ENCODE measurements around the gene CNPY2. TPM values are rescaled to one million over a fixed set of nuclear protein-coding genes. Genes with fewer than 3 reads are reported as not detected.

Gene CNPY2
- total and polyA plus RNA-seq, 2 of the 13 experiments (the other 11 are each of a cell fraction or from before 2014, with no cell fraction given), result 285 to 356 TPM

DNA sequence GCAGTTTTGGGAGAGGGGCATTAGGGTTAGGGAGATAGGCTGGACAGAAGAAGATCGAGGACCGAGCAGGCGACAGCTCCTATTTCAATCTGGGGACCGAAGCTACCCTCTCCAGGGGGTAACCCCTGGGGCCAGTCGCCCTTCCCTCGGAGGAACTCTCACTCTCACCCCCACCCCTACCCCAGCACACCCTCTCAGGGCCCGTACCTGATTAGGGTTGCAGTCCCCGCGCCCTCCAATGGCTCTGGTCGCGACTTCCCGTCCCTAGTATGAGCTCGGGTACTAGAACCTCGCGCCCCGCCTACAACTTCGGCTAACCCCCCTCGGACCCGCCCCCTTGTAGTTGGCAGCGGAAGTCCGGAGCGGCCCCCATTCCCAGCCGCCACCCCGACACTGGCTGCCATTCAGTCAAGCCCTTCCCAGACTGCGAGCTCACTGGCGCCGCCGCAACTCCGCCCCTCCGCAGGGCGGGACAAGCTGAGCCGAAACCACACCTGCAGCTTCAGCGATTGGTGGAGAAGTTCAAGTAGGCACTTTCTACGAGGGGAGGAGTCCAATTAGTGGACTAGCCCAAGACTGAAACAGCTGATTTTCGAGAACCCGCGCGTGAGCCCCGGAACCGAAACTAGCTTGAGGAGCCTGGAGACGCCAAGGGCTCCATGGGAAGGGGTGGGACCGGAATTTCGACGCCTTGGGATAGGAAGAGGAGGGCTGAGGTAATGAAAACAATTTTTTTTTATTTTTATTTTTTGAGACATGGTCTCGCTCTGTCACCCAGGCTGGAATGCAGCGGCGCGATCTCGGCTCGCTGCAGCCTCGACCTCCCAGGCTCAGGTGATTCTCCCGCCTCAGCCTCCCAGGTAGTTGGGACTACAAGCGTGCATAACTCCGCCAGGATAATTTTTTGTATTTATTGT is 44.3 kb upstream of the CNPY2 start, which contains the start of gene STAT2 (continued):
- TF ChIP-seq JUND (CRISPR knock-in tag; IDR thresholded peaks at IDR 0.05) (no peak), CENPX (CRISPR knock-in tag; IDR thresholded peaks at IDR 0.05) (no peak), ZNF326 (CRISPR knock-in tag; IDR thresholded peaks at IDR 0.05; ENCODE audit: borderline replicate concordance) (no peak), RBFOX2 (IDR thresholded peaks at IDR 0.05; ENCODE audit: low read depth, low read length) (peak; percentile 60), ZNF20 (CRISPR knock-in tag; IDR thresholded peaks at IDR 0.05) (no peak), ZNF614 (CRISPR knock-in tag; IDR thresholded peaks at IDR 0.05; ENCODE audit: borderline replicate concordance) (peak; percentile 44; the same call in 1 of the 2 replicates), SMAD1 (CRISPR knock-in tag; IDR thresholded peaks at IDR 0.05; ENCODE audit: borderline replicate concordance, low read depth) (no peak), RFXAP (CRISPR knock-in tag; IDR thresholded peaks at IDR 0.05; ENCODE audit: borderline replicate concordance) (peak; percentile 58; the same call in 1 of the 2 replicates), ZNF205 (CRISPR knock-in tag; IDR thresholded peaks at IDR 0.05) (no peak), SMC3 (IDR thresholded peaks at IDR 0.05; ENCODE audit: low read length) (no peak), KLF11 (CRISPR knock-in tag; IDR thresholded peaks at IDR 0.05) (peak; percentile 25; the same call in 1 of the 2 replicates), ZNF431 (CRISPR knock-in tag; IDR thresholded peaks at IDR 0.05; ENCODE audit: borderline replicate concordance, low read depth) (no peak), KMT2A (CRISPR knock-in tag; IDR thresholded peaks at IDR 0.05) (peak; percentile 70), HOXA3 (CRISPR knock-in tag; IDR thresholded peaks at IDR 0.05) (peak; percentile 75), MIXL1 (CRISPR knock-in tag; IDR thresholded peaks at IDR 0.05) (peak; percentile 84), ZNF460 (CRISPR knock-in tag; IDR thresholded peaks at IDR 0.05; ENCODE audit: borderline replicate concordance) (no peak), GABPB1 (CRISPR knock-in tag; IDR thresholded peaks at IDR 0.05) (peak; percentile 93), ZNF776 (CRISPR knock-in tag; IDR thresholded peaks at IDR 0.05) (no peak)
- TF ChIP-seq, protein P1, sequence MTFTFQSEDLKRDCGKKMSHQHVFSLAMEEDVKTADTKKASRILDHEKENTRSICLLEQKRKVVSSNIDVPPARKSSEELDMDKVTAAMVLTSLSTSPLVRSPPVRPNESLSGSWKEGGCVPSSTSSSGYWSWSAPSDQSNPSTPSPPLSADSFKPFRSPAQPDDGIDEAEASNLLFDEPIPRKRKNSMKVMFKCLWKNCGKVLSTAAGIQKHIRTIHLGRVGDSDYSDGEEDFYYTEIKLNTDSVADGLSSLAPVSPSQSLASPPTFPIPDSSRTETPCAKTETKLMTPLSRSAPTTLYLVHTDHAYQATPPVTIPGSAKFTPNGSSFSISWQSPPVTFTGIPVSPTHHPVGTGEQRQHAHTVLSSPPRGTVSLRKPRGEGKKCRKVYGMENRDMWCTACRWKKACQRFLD (CRISPR knock-in tag; IDR thresholded peaks at IDR 0.05; ENCODE audit: borderline replicate concordance), result 0 out of 2 replicates have a peak, but pooled peaks have one; percentile 41
- TF ChIP-seq, protein P2, sequence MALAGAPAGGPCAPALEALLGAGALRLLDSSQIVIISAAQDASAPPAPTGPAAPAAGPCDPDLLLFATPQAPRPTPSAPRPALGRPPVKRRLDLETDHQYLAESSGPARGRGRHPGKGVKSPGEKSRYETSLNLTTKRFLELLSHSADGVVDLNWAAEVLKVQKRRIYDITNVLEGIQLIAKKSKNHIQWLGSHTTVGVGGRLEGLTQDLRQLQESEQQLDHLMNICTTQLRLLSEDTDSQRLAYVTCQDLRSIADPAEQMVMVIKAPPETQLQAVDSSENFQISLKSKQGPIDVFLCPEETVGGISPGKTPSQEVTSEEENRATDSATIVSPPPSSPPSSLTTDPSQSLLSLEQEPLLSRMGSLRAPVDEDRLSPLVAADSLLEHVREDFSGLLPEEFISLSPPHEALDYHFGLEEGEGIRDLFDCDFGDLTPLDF (CRISPR knock-in tag; IDR thresholded peaks at IDR 0.05), result peak; percentile 86; the same call in 1 of the 2 replicates
- TF ChIP-seq, protein P3, sequence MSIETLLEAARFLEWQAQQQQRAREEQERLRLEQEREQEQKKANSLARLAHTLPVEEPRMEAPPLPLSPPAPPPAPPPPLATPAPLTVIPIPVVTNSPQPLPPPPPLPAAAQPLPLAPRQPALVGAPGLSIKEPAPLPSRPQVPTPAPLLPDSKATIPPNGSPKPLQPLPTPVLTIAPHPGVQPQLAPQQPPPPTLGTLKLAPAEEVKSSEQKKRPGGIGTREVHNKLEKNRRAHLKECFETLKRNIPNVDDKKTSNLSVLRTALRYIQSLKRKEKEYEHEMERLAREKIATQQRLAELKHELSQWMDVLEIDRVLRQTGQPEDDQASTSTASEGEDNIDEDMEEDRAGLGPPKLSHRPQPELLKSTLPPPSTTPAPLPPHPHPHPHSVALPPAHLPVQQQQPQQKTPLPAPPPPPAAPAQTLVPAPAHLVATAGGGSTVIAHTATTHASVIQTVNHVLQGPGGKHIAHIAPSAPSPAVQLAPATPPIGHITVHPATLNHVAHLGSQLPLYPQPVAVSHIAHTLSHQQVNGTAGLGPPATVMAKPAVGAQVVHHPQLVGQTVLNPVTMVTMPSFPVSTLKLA (IDR thresholded peaks at IDR 0.05), result peak; percentile 37; the same call in 1 of the 2 replicates
- TF ChIP-seq, protein P4, sequence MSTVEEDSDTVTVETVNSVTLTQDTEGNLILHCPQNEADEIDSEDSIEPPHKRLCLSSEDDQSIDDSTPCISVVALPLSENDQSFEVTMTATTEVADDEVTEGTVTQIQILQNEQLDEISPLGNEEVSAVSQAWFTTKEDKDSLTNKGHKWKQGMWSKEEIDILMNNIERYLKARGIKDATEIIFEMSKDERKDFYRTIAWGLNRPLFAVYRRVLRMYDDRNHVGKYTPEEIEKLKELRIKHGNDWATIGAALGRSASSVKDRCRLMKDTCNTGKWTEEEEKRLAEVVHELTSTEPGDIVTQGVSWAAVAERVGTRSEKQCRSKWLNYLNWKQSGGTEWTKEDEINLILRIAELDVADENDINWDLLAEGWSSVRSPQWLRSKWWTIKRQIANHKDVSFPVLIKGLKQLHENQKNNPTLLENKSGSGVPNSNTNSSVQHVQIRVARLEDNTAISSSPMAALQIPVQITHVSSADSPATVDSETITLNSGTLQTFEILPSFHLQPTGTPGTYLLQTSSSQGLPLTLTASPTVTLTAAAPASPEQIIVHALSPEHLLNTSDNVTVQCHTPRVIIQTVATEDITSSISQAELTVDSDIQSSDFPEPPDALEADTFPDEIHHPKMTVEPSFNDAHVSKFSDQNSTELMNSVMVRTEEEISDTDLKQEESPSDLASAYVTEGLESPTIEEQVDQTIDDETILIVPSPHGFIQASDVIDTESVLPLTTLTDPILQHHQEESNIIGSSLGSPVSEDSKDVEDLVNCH (CRISPR knock-in tag; IDR thresholded peaks at IDR 0.05), result peak; percentile 5; the same call in 1 of the 2 replicates

Measured in HepG2 (cell line).